NCI-H2196 (cell line): ENCODE measurements around the gene NPAS1.
A peak's percentile ranks its signal among the peaks of the same experiment; 100 is the strongest.

Experiments used
- DNase-seq: peaks from one replicate; lab custom pipeline; 2025; ENCODE audit not compliant: unreplicated experiment; lab: John Stamatoyannopoulos, UW

Gene NPAS1

DNA sequence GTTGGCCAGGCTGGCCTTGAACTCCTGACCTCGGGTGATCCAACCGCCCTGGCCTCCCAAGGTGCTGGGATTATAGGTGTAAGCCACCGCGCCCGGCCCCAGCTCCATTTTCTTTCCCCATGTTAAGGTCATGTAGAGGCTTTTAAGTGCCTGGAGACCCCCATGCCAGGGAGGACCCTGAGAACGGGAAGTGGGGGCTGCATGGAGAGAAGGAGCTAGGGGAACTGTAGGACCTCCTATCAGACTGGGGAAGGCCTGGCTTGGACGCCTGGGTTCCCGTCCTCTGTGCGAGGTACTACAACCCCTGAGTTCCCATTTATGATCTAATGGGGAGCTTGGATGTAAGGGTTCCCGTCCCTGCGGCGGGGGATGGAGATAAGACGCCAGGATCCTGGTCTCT, 714 bp upstream of the NPAS1 start:
- no peak for DNase-seq

DNA sequence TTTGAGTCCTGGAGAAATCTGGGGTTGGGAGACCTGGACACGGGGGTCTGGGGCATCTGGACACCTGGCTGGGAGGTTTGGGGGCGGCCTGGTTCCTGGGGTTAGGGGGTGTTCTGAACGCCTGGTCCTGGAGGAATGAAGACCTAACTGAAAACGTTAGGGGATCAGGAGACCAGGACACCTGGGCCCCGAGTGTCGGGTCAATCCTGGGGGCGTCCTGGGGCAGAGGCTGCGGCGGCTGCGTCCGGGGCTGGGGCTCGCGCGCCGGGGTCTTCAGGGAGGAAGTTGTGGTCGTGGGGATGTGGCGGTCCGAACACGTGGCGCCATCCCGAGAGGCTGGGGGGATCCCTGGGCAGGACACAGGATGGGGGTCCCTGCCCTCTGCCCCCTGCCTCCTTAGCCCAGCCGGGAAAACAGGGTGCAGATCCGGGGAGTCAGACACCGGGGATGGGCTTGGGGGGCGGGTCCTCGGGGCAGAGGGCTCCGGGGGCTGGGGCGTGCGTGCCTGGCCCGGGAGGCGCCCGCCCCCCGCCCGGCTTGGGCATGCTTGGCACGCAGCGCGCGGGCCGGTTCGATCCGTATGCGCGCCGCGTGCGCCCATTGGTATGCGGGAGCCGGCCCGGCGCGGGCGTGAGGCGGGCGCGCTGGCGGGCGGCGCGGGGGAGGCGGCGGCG, 632 bp downstream of the NPAS1 start:
- no peak for DNase-seq

DNA sequence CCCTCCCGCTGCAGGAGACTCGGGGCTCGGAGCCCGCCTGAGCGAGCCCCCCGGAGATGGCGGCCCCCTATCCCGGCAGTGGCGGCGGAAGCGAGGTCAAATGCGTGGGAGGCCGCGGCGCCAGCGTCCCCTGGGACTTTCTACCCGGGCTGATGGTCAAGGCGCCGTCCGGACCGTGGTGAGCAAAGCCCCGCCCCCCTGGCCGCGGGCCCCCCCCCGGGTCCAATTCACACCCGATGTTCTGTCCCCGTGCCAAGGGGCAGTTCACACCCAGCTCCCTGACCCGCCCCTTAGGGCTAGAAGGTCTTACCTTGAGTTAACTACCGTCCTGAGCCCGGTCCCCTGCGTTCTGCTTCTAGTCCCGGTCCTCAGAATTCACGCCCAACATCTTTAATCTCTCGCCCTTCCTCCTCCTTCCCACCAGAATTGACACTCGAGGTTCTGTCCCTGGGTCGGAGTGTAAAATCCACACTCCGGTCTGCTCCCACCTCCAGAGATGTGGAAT, 1.4 kb downstream of the NPAS1 start:
- DNase-seq = no peak

DNA sequence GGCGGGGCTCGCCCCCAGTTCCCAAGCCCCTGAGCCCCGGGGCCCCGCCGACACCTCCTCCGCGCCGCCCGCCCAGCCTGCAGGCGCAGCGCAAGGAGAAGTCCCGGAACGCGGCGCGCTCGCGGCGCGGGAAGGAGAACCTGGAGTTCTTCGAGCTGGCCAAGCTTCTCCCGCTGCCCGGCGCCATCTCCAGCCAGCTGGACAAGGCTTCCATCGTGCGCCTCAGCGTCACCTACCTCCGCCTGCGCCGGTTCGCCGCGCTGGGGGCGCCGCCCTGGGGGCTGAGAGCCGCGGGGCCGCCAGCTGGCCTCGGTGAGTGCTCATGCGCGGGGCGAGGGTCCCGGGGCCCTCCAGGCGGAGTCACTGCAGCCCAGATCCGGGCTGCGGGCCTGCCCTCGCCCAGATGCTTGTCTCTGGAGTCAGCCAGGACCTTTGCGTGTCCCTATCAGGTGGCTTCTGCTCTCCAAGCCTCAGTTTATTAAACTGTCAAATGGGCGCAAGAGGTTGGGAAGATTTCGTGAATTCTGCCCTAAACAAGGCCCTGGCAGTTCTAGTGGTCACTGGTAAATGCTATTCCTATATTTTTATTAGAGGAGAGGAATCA, 2.0 kb downstream of the NPAS1 start:
- DNase-seq = no peak

DNA sequence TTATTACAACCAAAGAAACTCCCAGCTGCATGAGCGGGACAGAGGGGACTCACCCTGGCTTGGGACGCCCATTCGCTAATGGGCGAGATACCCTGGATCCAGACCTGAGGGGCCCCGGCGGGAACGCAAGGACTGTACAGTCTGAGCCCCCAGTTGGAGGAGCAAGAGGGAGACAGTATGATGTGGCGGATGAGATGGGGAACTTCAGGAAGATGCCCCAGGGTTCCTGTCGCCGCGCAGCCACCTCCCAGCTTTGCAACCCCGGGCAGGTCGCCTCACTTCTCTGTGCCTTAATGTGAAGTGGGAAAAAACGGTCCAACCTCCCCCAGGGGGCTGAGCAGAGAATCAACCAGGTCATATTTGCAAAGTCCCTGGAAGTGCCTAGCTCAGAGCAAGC, 2.5 kb downstream of the NPAS1 start:
- no peak for DNase-seq

DNA sequence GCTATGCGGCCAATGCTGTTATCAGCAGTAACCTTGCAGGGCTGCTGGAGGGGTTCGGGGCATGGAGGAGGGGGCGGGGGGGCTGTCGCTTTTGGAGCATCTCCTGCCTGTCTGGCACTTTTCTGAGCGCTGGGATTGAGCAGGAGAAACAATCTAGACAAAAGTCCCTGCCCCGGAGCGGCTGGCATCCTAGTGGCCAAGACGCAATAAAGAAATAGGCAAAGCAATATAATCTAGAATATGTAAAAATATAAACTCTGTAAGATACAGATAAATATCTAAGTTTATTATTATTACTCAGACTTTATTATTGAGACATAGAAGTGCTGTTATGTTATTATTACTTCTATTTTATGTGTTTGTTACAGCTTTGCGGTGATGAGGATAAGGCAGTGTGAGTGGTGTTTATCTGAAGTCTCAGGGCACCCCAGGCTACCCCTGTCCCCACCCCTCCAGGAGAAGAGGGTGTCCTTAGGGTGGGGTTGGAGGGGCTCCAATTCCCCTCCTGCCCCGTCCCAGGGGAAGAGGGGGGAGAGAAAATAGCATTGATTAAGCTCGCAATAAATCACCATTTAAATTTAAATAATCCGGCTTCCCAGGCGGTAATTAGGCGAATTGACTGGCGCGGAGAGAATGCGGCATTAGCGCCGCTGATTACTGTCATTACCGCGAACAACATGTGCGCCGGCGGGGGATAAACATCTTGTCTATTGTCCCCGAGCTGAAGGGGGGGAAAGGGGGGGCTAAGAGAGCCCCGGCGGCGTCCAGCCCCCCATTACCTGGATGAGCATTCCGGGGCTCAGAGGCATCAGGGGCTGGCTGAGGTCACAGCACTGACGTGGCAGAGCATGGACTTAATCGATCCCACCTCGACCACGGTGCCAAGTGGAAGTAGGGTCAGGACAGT, 3.2 kb downstream of the NPAS1 start:
- DNase-seq = no peak

DNA sequence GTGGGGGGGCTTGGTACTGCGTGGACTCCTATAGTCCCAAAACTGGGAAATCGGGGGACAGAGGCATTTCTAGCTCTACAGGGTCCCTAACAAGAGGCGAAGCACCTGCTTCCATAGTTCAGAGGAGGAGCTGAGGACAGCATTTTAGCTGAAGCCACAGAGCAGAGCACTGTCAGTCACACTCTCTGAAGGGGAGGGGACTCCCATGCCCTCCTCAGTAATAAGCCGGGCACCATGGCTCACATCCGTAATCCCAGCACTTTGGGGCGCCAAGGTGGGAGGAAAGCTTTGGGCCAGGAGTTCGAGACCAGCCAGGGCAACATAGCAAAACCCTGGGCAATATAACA, 3.8 kb downstream of the NPAS1 start:
- no peak for DNase-seq

DNA sequence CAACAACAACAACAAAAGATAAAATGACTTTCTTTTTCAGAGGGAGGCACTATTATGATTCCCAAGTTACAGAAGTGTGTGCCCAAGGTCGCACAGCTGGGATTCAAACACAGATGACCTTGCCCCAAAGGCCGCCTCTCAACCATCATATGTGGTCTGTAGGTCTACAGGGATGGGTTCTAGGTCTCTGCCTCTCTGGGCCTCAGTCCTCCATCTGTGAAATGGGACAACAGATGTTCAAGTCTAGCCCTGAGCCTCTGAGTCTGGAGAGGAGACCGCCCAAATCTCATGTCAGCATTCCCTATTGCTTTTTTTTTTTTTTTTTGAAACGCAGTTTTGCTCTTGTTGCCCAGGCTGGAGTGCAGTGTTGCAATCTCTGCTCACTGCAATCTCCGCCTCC, 4.9 kb downstream of the NPAS1 start:
- no peak for DNase-seq

DNA sequence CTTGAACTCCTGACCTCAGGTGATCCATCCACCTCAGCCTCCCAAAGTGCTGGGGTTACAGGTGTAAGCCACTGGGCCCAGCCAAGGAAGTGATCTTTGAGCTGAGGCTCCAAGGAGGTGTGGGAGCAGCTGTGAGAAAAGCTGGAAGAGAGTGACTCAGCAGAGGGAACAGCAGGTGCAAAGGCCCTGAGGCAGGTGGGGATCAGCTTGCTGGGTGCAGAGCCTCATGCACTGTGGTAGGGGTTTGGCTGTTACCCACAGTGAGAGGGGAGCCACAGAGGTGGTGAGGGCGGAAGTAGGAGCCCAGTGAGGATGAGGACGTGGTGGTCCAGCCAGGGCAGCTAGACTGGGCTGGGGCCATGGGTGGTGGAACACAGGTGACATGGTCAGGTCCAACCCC, 6.5 kb downstream of the NPAS1 start:
- no peak for DNase-seq

DNA sequence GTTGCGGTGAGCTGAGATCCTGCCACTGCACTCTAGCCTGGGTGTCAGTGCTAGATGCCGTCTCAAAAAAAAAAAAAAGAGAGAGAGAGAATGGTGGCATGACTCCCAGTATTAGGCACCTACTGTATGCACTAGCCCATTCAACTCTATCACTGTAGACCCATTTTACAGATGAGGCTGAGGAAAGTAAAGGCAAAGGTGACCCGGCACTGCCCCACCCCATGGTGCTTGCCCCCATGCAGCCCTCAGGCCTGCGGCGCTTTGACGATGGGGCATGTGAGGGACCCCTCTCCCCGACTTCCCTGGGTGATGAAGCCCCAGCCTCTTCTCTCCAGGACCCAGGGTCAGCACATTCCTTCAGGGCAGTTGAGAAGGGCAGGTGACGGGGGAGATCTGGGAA, 7.3 kb downstream of the NPAS1 start:
- DNase-seq = no peak

DNA sequence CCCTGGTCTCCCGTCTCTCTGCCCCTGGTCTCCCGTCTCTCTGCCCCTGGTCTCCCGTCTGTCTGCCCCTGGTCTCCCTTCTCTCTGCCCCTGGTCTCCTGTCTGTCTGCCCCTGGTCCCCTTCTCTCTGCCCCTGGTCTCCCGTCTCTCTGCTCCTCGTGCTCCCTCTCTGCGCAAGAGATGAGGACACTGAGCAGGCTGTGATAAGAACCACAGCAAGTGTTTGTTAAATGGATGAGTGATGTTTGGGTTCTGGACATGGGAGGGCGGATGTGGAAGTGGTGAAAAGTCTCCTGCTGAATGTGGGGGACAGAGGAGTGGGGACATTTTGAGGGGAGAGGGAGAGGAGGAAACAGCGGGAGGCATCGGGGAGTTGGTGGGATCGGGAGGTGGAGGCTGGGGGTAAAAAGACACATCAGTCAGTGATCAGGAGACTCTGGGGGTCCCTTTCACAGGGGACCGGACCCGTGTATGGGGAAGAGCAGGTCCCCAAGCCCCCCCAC, 8.0 kb downstream of the NPAS1 start:
- no peak for DNase-seq

DNA sequence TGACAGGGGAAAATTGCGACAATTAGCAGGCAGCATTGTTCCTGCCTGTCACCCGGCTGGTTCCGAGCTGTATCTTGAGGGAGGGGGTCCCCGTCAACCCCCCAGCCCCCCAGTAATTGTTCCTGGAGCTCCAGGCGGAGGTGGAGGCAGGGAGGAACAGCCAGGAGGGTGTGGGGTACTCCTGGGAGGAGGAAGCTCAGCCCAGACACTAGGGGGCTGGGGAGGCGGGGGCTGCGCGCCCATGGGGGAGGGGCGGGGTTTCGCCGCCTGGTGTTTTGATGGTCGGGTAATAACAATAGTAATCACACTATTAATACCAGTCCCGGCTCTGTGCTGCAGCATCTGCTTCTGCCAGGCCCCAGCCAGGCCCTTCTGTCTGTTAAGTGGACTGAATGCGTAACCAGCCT, 8.6 kb downstream of the NPAS1 start:
- no peak for DNase-seq

DNA sequence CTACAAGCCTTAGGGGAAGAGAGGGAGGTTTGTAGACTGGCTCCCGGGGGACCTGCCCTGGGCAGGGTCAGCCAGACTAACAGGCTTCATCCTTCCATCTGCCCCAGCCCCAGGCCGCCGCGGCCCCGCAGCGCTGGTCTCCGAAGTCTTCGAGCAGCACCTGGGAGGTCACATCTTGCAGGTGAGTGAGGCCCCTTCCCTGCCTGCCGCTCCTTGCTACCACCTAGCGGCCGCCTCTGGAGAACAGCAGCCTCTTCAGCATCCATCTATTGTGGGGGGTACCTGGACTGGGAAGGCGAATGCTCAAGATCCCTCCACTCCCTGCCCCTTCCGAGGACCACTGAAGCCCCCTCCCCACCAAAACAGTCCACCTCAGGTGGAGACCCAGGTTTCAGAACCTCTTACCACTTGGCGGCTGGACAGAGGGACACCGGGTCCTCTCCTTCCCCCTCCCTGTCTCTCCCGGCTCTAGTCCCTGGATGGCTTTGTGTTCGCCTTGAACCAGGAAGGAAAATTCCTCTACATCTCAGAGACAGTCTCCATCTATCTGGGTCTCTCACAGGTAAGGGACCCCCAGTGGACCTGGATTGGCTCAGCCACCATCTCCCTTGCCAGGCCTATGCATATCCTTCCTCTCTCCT, 12.7 kb downstream of the NPAS1 start:
- DNase-seq = peak; percentile 68

DNA sequence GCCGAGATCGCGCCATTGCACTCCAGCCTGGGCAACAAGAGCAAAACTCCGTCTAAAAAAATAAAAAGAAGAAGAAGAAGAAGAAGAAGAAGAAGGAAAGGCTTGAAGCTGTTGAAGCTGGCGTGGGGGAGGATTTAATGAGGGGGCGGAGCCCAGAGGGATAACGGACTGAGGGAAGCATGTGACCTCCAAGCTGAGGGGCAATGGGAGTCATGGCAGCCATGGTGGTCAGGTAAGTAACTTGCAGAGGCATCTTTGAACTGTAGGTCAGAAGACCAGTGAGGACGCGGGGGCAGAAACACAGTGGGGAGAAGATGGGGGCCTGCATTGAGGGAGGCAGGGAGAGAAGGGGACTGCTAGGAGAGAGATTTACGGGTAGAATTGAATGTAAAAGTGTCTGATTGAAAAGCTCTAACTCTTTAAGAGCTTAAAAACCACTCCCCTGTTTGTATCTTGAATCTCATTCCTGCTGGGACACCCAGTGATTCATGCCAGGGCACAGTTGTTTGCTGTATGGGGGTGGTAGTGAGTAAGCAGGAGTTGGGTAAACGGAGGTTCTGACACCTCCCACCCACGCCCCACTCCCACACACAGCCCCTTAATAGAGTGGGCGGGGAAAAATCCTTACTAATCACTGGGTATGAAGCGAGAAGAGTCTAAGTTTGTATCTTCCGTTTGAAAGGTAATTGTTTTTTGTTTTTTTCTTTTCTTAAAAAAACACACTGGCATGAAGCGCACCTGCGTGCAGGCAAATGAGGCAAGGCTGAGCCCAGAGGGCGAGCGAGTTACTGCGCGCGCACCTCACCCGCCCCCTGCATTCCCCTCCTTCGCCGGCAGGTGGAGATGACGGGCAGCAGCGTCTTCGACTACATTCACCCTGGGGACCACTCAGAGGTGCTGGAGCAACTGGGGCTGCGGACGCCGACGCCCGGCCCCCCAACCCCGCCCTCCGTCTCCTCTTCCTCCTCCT, 15.8 kb downstream of the NPAS1 start:
- DNase-seq = peak; percentile 75

DNA sequence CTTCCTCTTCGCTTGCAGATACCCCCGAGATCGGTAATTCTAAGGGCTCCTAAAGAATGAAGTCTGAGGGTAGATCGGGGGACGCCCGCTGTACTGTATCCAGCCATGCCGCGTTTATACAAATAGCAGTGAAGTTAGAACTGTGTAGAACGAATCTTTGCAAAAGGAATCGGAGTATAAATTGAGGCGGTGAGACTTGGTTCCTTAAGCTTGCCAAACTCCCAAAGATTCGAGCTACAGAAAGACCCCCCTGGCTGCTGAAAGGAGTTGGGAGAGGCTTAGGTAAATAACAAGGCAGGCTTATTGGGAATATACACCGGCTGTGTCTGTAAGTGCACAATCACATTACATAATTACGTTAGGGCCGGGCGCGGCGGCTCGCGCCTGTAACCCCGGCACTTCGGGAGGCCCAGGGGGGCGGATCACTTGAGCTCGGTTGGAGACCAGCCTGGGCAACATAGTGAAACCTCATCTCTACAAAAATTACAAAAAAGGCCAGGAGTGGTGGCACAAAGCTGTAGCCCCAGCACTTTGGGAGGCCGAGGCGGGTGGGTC, 16.5 kb downstream of the NPAS1 start:
- no peak for DNase-seq

DNA sequence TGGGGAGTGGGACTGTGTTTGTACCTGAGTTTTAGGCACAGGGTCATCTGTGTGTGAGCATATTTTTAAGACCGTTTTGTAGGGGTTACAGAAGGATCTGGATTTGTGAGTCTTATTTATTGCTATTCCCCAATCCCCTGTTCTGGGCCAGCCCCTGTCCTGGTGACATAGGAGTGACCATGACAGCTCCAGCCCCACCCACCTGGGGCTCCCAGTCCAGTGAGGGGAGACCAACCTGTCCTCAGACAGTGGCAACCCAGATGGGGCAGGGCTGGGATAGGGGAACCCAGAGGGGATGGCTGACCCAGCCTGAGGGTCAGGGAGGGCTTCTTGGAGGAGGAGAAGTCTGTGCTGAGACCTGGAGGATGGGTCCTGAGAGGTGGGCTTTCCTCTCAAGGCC, 18.1 kb downstream of the NPAS1 start:
- DNase-seq = no peak

DNA sequence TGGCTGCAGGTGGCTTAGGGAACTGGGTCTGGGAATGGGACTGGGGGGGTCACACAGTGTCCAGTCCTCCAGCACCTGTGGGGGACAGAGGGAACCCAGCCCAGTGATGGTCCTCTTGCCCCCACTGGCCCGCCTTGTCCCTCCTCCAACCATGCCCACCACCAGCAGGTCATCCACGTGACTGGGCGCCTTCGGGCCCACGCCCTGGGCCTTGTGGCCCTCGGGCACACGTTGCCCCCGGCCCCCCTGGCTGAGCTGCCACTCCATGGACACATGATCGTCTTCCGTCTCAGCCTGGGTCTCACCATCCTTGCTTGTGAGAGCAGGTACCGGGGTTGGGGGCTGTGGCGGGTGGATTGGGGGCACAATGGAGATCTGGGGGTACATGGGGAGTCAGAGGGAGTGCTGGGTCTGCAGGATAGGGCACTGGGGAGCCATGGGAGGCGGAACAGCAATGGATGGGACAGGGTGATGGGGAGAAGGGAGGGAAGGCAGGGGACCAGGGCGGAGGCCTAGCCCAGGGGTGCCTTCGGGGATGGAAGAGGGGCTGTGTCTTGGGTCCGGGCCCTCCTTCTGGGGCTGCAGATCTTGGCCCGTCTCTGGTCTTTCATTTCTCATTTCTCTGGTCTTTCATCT, 19.7 kb downstream of the NPAS1 start:
- DNase-seq = no peak

DNA sequence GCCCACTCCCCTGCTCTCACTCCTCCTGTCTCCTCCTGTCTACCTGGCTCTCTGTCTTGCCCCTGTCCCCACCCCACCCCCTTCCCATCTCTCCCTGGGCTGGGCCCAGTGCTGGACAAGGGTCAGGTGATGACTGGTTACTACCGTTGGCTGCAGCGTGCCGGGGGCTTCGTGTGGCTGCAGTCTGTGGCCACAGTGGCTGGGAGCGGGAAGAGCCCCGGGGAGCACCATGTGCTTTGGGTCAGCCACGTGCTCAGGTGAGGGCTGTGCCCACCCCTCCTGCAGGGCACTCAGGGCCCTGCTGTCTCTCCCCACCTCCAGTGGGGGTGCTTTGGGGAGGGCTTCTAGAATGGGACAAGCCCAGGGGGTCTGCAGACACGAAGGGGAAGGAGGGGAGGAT, 21.2 kb downstream of the NPAS1 start:
- no peak for DNase-seq
